Ovary (tissue), 3 donors: ENCODE measurements around the gene PGLYRP2.

Experiments used
- CTCF ChIP-seq, 3 donors: fragments of 450-650 bp in 2 of 3; fragments of 200-600 bp in 1 of 3; IDR thresholded peaks; one replicate each; pipeline versions ENCODE4 v1.5.1 to v1.8.0; 2016 to 2022; ENCODE audit warnings: antibody characterized with exemption in 3 of 3, mild to moderate bottlenecking in 1 of 3
- EP300 ChIP-seq: sonication (generic); formaldehyde crosslinking; IDR thresholded peaks from one replicate; pipeline ENCODE4 v1.6.1; 2017; ENCODE audit warnings: antibody characterized with exemption
- POLR2A ChIP-seq: fragments of 450-650 bp; IDR thresholded peaks from one replicate; pipeline ENCODE4 v1.6.1; 2017; ENCODE audit warnings: antibody characterized with exemption, mild to moderate bottlenecking, moderate library complexity
- donor health status: DM: no; HTN: no; CAD: no.

- no peak for TF ChIP-seq CTCF (IDR thresholded peaks at IDR 0.05)
- TF ChIP-seq EP300: no peak
- TF ChIP-seq POLR2A: no peak
Measured at GRCh38 chr19:15464394-15465385, 14.6 kb downstream of the PGLYRP2 start, which contains the start of gene RASAL3.
